HG02678 (cell line): ENCODE results near the gene UGT1A8.
"Not testable (repeated sequence)": the region's sequence is repeated elsewhere in the genome, so short reads cannot be mapped to it uniquely, and the experiment has no call there.

Source experiments
- ATAC-seq: cut with Tn5 transposase; IDR thresholded peaks from one replicate; pipeline ENCODE4 v1.9.1; 2021; ENCODE audit warnings: mild to moderate bottlenecking, moderate library complexity; ENCODE audit not compliant: unreplicated experiment

UGT1A8 gene

GRCh38 chr2:233681521-233682099 lies 64.2 kb downstream of the UGT1A8 start, which contains the start of gene UGT1A7:
Gene UGT1A7, plus strand, starts transcription at chr2:233681901. Its CDS starts 37 bp downstream, at chr2:233681938.
- no peak for ATAC-seq

- ATAC-seq: no peak
Observed at GRCh38 chr2:233684640-233685039, 67.2 kb downstream of the UGT1A8 start.

GRCh38 chr2:233686928-233687327 lies 69.5 kb downstream of the UGT1A8 start:
- ATAC-seq: no peak

- no peak for ATAC-seq
Observed at GRCh38 chr2:233688341-233688740, 70.9 kb downstream of the UGT1A8 start.

GRCh38 chr2:233689031-233689430 lies 71.6 kb downstream of the UGT1A8 start:
- no peak for ATAC-seq

- ATAC-seq: no peak
Observed at GRCh38 chr2:233689501-233689900, 72.1 kb downstream of the UGT1A8 start.

- ATAC-seq: no peak
Observed at GRCh38 chr2:233690444-233690843, 73.0 kb downstream of the UGT1A8 start.

- ATAC-seq: no peak
Observed at GRCh38 chr2:233691443-233692433, 74.3 kb downstream of the UGT1A8 start.

- no peak for ATAC-seq
Observed at GRCh38 chr2:233692648-233693047, 75.2 kb downstream of the UGT1A8 start, which contains the start of gene UGT1A6. Gene UGT1A6, plus strand, starts transcription at chr2:233692890. Its CDS starts 115 bp downstream, at chr2:233693005.

GRCh38 chr2:233693963-233694362 lies 76.5 kb downstream of the UGT1A8 start:
- ATAC-seq: no peak

- ATAC-seq: no peak
Observed at GRCh38 chr2:233698740-233699139, 81.3 kb downstream of the UGT1A8 start.

GRCh38 chr2:233699424-233700027 lies 82.1 kb downstream of the UGT1A8 start:
- ATAC-seq: no peak

- ATAC-seq: no peak
Observed at GRCh38 chr2:233700028-233700635, 82.7 kb downstream of the UGT1A8 start.

- not testable (repeated sequence) for ATAC-seq
Observed at GRCh38 chr2:233700842-233701241, 83.4 kb downstream of the UGT1A8 start.

GRCh38 chr2:233702238-233702637 lies 84.8 kb downstream of the UGT1A8 start:
- no peak for ATAC-seq

- no peak for ATAC-seq
Observed at GRCh38 chr2:233705911-233706506, 88.6 kb downstream of the UGT1A8 start.

GRCh38 chr2:233706720-233707119 lies 89.3 kb downstream of the UGT1A8 start:
- no peak for ATAC-seq

GRCh38 chr2:233707940-233708644 lies 90.7 kb downstream of the UGT1A8 start:
- no peak for ATAC-seq

- no peak for ATAC-seq
Observed at GRCh38 chr2:233708942-233709341, 91.5 kb downstream of the UGT1A8 start.
